MCF 10A (cell line): ENCODE results near the gene DCAF7. TPM values are rescaled to one million over a fixed set of nuclear protein-coding genes. Genes with fewer than 3 reads are reported as not detected.

Source experiments
- BruUV-seq: library from RNA; stranded (reverse); fragments of 400-500 nt; replicated peaks from 2 replicates; lab custom pipeline; 2021; lab: Mats Ljungman, UMichigan
- CTCF ChIA-PET: fragments of 300-600 bp; sonication (Branson Sonifier 250); formaldehyde crosslinking; extraction: SDS; loops from one replicate; lab custom pipeline; 2021; ENCODE audit warnings: antibody characterized with exemption, inconsistent platforms; lab: Yijun Ruan, JAX
- POLR2A ChIA-PET: fragments of 300-600, 350-650 bp; sonication (Branson Sonifier 250); formaldehyde crosslinking; extraction: SDS; loops from one replicate; lab custom pipeline; 2020; ENCODE audit warnings: antibody characterized with exemption, inconsistent platforms; lab: Yijun Ruan, JAX
- DNase-seq: peaks from one replicate; pipeline ENCODE4 v3.0.0-alpha.2; 2018; ENCODE audit not compliant: unreplicated experiment
- H3K27ac Mint-ChIP-seq: one replicate; pipeline ENCODE4 v1.8.0; 2022; ENCODE audit warnings: mild to moderate bottlenecking, low read depth, mixed read lengths; ENCODE audit not compliant: unreplicated experiment
- H3K27me3 Mint-ChIP-seq: one replicate; pipeline ENCODE4 v1.8.0; 2022; ENCODE audit warnings: mixed read lengths; ENCODE audit not compliant: insufficient read depth, unreplicated experiment
- H3K36me3 Mint-ChIP-seq: one replicate; pipeline ENCODE4 v1.8.0; 2022; ENCODE audit warnings: mild to moderate bottlenecking, moderate library complexity, mixed read lengths; ENCODE audit not compliant: insufficient read depth, unreplicated experiment
- H3K4me1 Mint-ChIP-seq: one replicate; pipeline ENCODE4 v1.8.0; 2022; ENCODE audit warnings: mixed read lengths; ENCODE audit not compliant: insufficient read depth, unreplicated experiment
- H3K4me3 Mint-ChIP-seq: one replicate; pipeline ENCODE4 v1.8.0; 2022; ENCODE audit warnings: mild to moderate bottlenecking, moderate library complexity, mixed read lengths; ENCODE audit not compliant: unreplicated experiment
- H3K9me3 Mint-ChIP-seq: one replicate; pipeline ENCODE4 v1.8.0; 2022; ENCODE audit warnings: mixed read lengths; ENCODE audit not compliant: unreplicated experiment
- intact Hi-C: fragments of 100-400 bp; cut with micrococcal nuclease; formaldehyde crosslinking; loops from 2 replicates; pipeline ENCODE4 v1.14.1; 2022
- total RNA-seq: library from RNA; stranded (reverse); gene quantifications from 2 replicates; pipeline ENCODE4 v1.2.3, GENCODE V29; 2022
- TF ChIP-seq, protein P1 (sequence below): fragments of 200-600 bp; IDR thresholded peaks from one replicate; pipeline ENCODE4 v1.8.0; 2022; ENCODE audit warnings: antibody characterized with exemption, mild to moderate bottlenecking; ENCODE audit not compliant: unreplicated experiment

Gene DCAF7
- total RNA-seq, 1 experiment from 2014 or later = 81.6 TPM

DNA sequence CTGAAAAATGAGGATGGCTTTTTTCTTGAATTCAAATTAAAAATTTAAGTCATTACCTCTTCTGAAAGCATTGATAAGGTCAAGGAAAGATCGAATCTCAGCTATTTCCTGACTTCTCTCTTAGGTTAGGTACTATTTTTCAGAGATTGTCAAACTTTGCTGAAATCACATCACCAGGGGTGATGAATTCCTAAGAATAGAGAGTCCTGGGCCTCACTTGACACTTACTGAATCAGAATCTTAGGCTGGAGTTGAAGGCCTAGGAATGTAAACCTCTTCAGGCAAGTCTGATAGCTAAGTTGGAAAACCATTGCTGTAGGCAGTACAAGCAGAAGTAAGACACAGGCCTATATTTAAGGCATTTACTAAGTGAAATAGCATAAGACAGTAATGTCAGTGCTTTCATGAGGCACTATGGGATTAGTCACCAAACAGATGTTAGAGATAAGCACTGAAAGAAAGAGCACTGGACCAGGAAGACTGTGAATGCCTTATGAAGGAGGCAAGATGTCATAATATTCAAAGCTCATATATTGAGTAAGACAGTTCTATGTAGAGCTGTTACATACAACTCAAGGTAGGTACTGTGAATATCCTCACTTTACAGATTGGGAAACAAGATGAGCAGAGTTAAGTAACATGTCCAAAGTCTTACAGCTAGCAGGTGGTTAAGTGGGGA is 21.5 kb downstream of the DCAF7 start:
- peaks cover 9% of the 10 kb centered on the region for H3K36me3 Mint-ChIP-seq
- TF ChIP-seq, protein P1, sequence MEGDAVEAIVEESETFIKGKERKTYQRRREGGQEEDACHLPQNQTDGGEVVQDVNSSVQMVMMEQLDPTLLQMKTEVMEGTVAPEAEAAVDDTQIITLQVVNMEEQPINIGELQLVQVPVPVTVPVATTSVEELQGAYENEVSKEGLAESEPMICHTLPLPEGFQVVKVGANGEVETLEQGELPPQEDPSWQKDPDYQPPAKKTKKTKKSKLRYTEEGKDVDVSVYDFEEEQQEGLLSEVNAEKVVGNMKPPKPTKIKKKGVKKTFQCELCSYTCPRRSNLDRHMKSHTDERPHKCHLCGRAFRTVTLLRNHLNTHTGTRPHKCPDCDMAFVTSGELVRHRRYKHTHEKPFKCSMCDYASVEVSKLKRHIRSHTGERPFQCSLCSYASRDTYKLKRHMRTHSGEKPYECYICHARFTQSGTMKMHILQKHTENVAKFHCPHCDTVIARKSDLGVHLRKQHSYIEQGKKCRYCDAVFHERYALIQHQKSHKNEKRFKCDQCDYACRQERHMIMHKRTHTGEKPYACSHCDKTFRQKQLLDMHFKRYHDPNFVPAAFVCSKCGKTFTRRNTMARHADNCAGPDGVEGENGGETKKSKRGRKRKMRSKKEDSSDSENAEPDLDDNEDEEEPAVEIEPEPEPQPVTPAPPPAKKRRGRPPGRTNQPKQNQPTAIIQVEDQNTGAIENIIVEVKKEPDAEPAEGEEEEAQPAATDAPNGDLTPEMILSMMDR = no peak
- H3K27ac Mint-ChIP-seq = no peak overlapping the region
- peak; percentile 41 for DNase-seq
- ChIA-PET POLR2A (interaction anchor here (0.6 to 2.5 kb wide), 8 partner anchors 11 to 61 kb away, joined by 3 to 33 read pairs (median 4); partner anchors contain the start of genes DCAF7 and MAP3K3), CTCF (interaction anchor here (1.2 to 1.6 kb wide), 3 partner anchors 18 to 92 kb away, joined by 3 to 5 read pairs (median 3); no protein-coding TSS in a partner anchor)
- H3K9me3 Mint-ChIP-seq = no peaks in the 10 kb centered on the region
- peaks cover 13% of the 10 kb centered on the region for H3K4me1 Mint-ChIP-seq
- BruUV-seq = no TSS peak
- H3K4me3 Mint-ChIP-seq = no peak overlapping the region
- intact Hi-C loops = no loop called here
- no peaks in the 10 kb centered on the region for H3K27me3 Mint-ChIP-seq

DNA sequence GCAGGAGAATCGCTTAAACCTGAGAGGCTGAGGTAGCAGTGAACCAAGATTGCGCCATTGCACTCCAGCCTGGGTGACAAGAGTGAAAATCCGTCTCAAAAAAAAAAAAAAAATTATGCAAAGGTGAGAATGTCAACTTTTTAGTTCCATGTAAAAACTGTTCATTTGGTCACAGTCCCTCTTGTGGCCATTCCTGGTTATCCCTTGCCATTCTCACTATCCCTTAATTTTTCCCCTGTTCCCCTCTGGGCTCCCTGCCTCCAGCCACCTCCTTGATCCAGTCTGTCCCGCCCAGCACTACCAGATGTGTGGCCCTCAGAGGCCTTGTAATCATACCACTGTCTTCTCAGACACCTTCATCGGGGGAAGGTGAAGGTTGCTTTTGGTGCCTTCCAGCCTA is 23.4 kb downstream of the DCAF7 start:
- Mint-ChIP-seq H3K27ac (no peak overlapping the region), H3K4me3 (no peak overlapping the region), H3K4me1 (peaks cover 13% of the 10 kb centered on the region), H3K36me3 (peaks cover 16% of the 10 kb centered on the region), H3K27me3 (no peaks in the 10 kb centered on the region), H3K9me3 (no peaks in the 10 kb centered on the region)
- BruUV-seq = no TSS peak
- CTCF ChIA-PET = interaction anchor here (0.6 to 1.8 kb wide), 6 partner anchors 9 to 1982 kb away, joined by 3 to 7 read pairs (median 4); no protein-coding TSS in a partner anchor
- POLR2A ChIA-PET = interaction anchor here (2.5 kb wide), 1 partner anchor 23 kb away, joined by 33 read pairs; the partner anchor contains the start of gene DCAF7
- peak; percentile 10 for DNase-seq
- intact Hi-C loops = no loop called here
- TF ChIP-seq, protein P1 = peak; percentile 14

DNA sequence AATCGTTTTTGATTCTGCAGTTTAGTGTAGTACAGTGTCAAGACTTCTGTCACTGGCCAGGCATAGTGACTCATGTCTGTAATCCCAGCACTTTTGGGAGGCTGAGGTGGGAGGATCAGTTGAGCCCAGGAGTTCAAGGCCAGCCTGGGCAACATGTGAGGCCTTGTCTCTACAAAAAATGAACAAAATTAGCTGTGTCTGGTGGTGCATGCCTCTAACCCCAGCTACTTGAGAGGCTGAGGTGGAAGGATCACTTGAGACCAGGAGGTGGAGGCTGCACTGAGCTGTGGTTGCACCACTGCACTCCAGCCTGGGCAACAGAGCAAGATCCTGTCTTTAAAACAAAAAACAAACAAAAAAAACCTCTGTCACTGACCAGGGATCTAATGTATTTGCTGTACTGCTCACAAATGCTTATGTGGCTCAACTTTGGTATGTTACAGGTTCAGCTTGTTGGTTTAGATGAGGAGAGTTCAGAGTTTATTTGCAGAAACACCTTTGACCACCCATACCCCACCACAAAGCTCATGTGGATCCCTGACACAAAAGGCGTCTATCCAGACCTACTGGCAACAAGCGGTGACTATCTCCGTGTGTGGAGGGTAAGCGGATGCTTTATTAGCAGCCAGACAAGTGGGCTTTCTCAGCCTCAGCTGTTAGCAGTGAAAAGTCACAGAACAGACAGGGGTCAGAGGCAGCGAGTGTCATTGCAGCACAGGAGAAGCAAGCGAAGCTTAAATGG is 27.9 kb downstream of the DCAF7 start:
- Mint-ChIP-seq H3K9me3 (no peaks in the 10 kb centered on the region), H3K27me3 (no peaks in the 10 kb centered on the region), H3K4me3 (no peak overlapping the region), H3K4me1 (no peaks in the 10 kb centered on the region), H3K27ac (no peak overlapping the region), H3K36me3 (peaks cover 46% of the 10 kb centered on the region)
- TF ChIP-seq, protein P1 = no peak
- no TSS peak for BruUV-seq
- ChIA-PET CTCF (interaction anchor here (0.8 to 1.2 kb wide), 2 partner anchors 13 to 31 kb away, joined by 3 read pairs; no protein-coding TSS in a partner anchor), POLR2A (interaction anchor here (1.5 to 1.9 kb wide), 2 partner anchors 28 to 29 kb away, joined by 3 to 6 read pairs; partner anchors contain the start of gene DCAF7)
- intact Hi-C loops = no loop called here
- no peak for DNase-seq

DNA sequence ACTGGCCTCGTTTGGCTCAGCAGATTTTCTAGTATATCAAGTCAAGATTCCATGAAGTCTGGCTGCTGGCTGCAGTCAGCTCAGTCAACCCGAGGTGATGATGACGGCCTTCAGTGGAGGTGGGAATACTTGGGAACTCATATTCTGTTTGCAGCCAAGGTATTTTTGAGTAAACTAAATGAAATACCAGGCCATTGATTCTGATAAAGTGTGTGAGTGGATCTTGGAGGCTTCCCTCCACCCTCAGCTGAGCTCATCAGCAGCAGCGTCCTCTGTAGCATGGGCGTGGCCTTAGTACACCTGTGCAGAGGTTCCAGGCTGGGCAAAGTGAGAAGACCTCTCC is 28.5 kb downstream of the DCAF7 start:
- intact Hi-C loops = no loop called here
- H3K4me1 Mint-ChIP-seq = no peaks in the 10 kb centered on the region

More for the DNA sequence above, 28.5 kb downstream of the DCAF7 start:
- POLR2A ChIA-PET = interaction anchor here (1.9 kb wide), 1 partner anchor 28 kb away, joined by 6 read pairs; the partner anchor contains the start of gene DCAF7
- H3K9me3 Mint-ChIP-seq = no peaks in the 10 kb centered on the region
- BruUV-seq = no TSS peak
- CTCF ChIA-PET = interaction anchor here (0.8 to 1.2 kb wide), 3 partner anchors 14 to 33 kb away, joined by 3 read pairs; no protein-coding TSS in a partner anchor
- H3K27me3 Mint-ChIP-seq = no peaks in the 10 kb centered on the region
- DNase-seq = no peak
- H3K36me3 Mint-ChIP-seq = peaks cover 52% of the 10 kb centered on the region
- H3K27ac Mint-ChIP-seq = no peak overlapping the region
- TF ChIP-seq, protein P1 = no peak
- H3K4me3 Mint-ChIP-seq = no peak overlapping the region
